Ishikawa (cell line): ENCODE results near the gene JOSD1.

Experiments used
- CEBPB ChIP-seq: IDR thresholded peaks from 2 replicates; pipeline ENCODE4 v1.6.1; 2012
- CREB1 ChIP-seq: IDR thresholded peaks from 2 replicates; pipeline ENCODE4 v1.6.1; 2012; ENCODE audit warnings: low read depth
- EGR1 ChIP-seq: IDR thresholded peaks from 2 replicates; pipeline ENCODE4 v1.6.1; 2012
- EP300 ChIP-seq: IDR thresholded peaks from 2 replicates; pipeline ENCODE4 v1.6.1; 2012; ENCODE audit warnings: borderline replicate concordance
- FOXM1 ChIP-seq: IDR thresholded peaks from 2 replicates; pipeline ENCODE4 v1.6.1; 2012; ENCODE audit warnings: low read depth, borderline replicate concordance
- RAD21 ChIP-seq: IDR thresholded peaks from 2 replicates; pipeline ENCODE4 v1.6.1; 2012; ENCODE audit warnings: low read depth
- TAF1 ChIP-seq: IDR thresholded peaks from 2 replicates; pipeline ENCODE4 v1.6.1; 2012; ENCODE audit warnings: low read depth, mild to moderate bottlenecking
- TCF12 ChIP-seq: IDR thresholded peaks from 2 replicates; pipeline ENCODE4 v1.6.1; 2012; ENCODE audit warnings: low read depth
- TEAD4 ChIP-seq: IDR thresholded peaks from 2 replicates; pipeline ENCODE4 v1.6.1; 2012
- YY1 ChIP-seq: IDR thresholded peaks from 2 replicates; pipeline ENCODE4 v1.6.1; 2012; ENCODE audit warnings: low read depth
- ZBTB7A ChIP-seq: IDR thresholded peaks from 2 replicates; pipeline ENCODE4 v1.6.1; 2012; ENCODE audit warnings: low read depth
- TF ChIP-seq, protein P1 (sequence below): IDR thresholded peaks from 2 replicates; pipeline ENCODE4 v1.6.1; 2012; ENCODE audit warnings: low read depth, mild to moderate bottlenecking

- no peak for TF ChIP-seq TEAD4
- no peak for TF ChIP-seq CEBPB
- no peak for TF ChIP-seq ZBTB7A
- TF ChIP-seq EP300 = no peak
- no peak for TF ChIP-seq CREB1
- no peak for TF ChIP-seq EGR1
- TF ChIP-seq FOXM1 = no peak
- TF ChIP-seq TCF12 = no peak
- TF ChIP-seq, protein P1, sequence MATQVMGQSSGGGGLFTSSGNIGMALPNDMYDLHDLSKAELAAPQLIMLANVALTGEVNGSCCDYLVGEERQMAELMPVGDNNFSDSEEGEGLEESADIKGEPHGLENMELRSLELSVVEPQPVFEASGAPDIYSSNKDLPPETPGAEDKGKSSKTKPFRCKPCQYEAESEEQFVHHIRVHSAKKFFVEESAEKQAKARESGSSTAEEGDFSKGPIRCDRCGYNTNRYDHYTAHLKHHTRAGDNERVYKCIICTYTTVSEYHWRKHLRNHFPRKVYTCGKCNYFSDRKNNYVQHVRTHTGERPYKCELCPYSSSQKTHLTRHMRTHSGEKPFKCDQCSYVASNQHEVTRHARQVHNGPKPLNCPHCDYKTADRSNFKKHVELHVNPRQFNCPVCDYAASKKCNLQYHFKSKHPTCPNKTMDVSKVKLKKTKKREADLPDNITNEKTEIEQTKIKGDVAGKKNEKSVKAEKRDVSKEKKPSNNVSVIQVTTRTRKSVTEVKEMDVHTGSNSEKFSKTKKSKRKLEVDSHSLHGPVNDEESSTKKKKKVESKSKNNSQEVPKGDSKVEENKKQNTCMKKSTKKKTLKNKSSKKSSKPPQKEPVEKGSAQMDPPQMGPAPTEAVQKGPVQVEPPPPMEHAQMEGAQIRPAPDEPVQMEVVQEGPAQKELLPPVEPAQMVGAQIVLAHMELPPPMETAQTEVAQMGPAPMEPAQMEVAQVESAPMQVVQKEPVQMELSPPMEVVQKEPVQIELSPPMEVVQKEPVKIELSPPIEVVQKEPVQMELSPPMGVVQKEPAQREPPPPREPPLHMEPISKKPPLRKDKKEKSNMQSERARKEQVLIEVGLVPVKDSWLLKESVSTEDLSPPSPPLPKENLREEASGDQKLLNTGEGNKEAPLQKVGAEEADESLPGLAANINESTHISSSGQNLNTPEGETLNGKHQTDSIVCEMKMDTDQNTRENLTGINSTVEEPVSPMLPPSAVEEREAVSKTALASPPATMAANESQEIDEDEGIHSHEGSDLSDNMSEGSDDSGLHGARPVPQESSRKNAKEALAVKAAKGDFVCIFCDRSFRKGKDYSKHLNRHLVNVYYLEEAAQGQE = no peak
- no peak for TF ChIP-seq YY1
- TF ChIP-seq RAD21 = no peak
- TF ChIP-seq TAF1 = no peak
Observed at GRCh38 chr22:38727530-38728451, 27.0 kb upstream of the JOSD1 start.
